Activated CD4-positive, alpha-beta T cell treated with anti-CD3 and anti-CD28 coated beads for 36 hours (primary cell): ENCODE data around the gene COG7. TPM values are rescaled to one million over a fixed set of nuclear protein-coding genes. Genes with fewer than 3 reads are reported as not detected.
"Not testable (repeated sequence)": the region's sequence is repeated elsewhere in the genome, so short reads cannot be mapped to it uniquely, and the experiment has no call there.

Source experiments
- ATAC-seq: fragments of 200-7000 bp; cut with Tn5 transposase; one replicate; pipeline ENCODE4 v1.10.0; 2021; ENCODE audit warnings: mild to moderate bottlenecking, moderate library complexity
- CTCF ChIA-PET: fragments of 350-600 bp; sonication (Branson Sonifier 250); formaldehyde crosslinking; loops from one replicate; lab custom pipeline; 2021; ENCODE audit warnings: antibody characterized with exemption; lab: Charles Lee
- POLR2A ChIA-PET: fragments of 350-600 bp; sonication (Branson Sonifier 250); formaldehyde crosslinking; loops from one replicate; lab custom pipeline; 2021; ENCODE audit warnings: antibody characterized with exemption, inconsistent platforms; lab: Charles Lee
- DNase-seq: peaks from one replicate; pipeline ENCODE4 v3.0.0-alpha.2; 2020
- H3K27ac Mint-ChIP-seq: one replicate; pipeline ENCODE4 v1.8.0; 2021; ENCODE audit warnings: mixed read lengths
- H3K27me3 Mint-ChIP-seq: one replicate; pipeline ENCODE4 v1.8.0; 2021; ENCODE audit warnings: mixed read lengths
- H3K36me3 Mint-ChIP-seq: one replicate; pipeline ENCODE4 v1.8.0; 2021; ENCODE audit warnings: low read depth, mixed read lengths
- H3K4me1 Mint-ChIP-seq: one replicate; pipeline ENCODE4 v1.8.0; 2021; ENCODE audit warnings: mixed read lengths
- H3K4me3 Mint-ChIP-seq: one replicate; pipeline ENCODE4 v1.8.0; 2021; ENCODE audit warnings: mild to moderate bottlenecking, moderate library complexity, mixed read lengths
- H3K9me3 Mint-ChIP-seq: one replicate; pipeline ENCODE4 v1.8.0; 2021; ENCODE audit warnings: low read depth, mixed read lengths
- intact Hi-C, 2 experiments: fragments of 100-400 bp; cut with DNase I in 1 of 2; cut with micrococcal nuclease in 1 of 2; formaldehyde crosslinking; loops; one replicate each; pipeline versions ENCODE4 v1.14.2 to v1.15.1; 2022 to 2024; cut with DNase I, micrococcal nuclease
- total RNA-seq, 2 experiments: library from RNA; stranded (reverse); gene quantifications; one replicate each; pipeline ENCODE4 v1.2.3, GENCODE V29; 2021

The COG7 gene
- total RNA-seq, 2 experiments from 2014 or later: 18.1 to 19.9 TPM

- ATAC-seq: no peak
- H3K36me3 Mint-ChIP-seq: peaks cover 43% of the 10 kb centered on the region
- no peak for DNase-seq
- no peaks in the 10 kb centered on the region for H3K27me3 Mint-ChIP-seq
- H3K4me3 Mint-ChIP-seq: no peak overlapping the region
- intact Hi-C loops: no loop called here
- ChIA-PET POLR2A (no interaction called here), CTCF (no interaction called here)
- H3K4me1 Mint-ChIP-seq: no peaks in the 10 kb centered on the region
- no peaks in the 10 kb centered on the region for H3K9me3 Mint-ChIP-seq
- H3K27ac Mint-ChIP-seq: peak overlapping the region; percentile 28
These were observed 16.8 kb upstream of the COG7 start for GRCh38 chr16:23469814-23470213.

GRCh38 chr16:23466162-23466885, 13.3 kb upstream of the COG7 start:
- peaks cover 39% of the 10 kb centered on the region for H3K36me3 Mint-ChIP-seq
- no peaks in the 10 kb centered on the region for H3K27me3 Mint-ChIP-seq
- POLR2A ChIA-PET: interaction anchor here (0.6 kb wide), 1 partner anchor 147 kb away, joined by 8 read pairs; no protein-coding TSS in a partner anchor
- ATAC-seq (peak; percentile 26), DNase-seq (peak; percentile 10)
- no peak overlapping the region for H3K4me3 Mint-ChIP-seq
- peak overlapping the region; percentile 34 for H3K27ac Mint-ChIP-seq
- H3K4me1 Mint-ChIP-seq: no peaks in the 10 kb centered on the region
- H3K9me3 Mint-ChIP-seq: no peaks in the 10 kb centered on the region
- intact Hi-C loops: no loop called here
- CTCF ChIA-PET: interaction anchor here (0.6 to 0.8 kb wide), 2 partner anchors 570 to 829 kb away, joined by 3 to 4 read pairs; no protein-coding TSS in a partner anchor

GRCh38 chr16:23465179-23465578, 12.2 kb upstream of the COG7 start:
- H3K36me3 Mint-ChIP-seq: peaks cover 34% of the 10 kb centered on the region
- POLR2A ChIA-PET: no interaction called here
- no peaks in the 10 kb centered on the region for H3K27me3 Mint-ChIP-seq
- H3K27ac Mint-ChIP-seq: peak overlapping the region; percentile 19
- ATAC-seq (no peak), DNase-seq (no peak)
- no peaks in the 10 kb centered on the region for H3K9me3 Mint-ChIP-seq
- intact Hi-C loops: no loop called here
- no peak overlapping the region for H3K4me3 Mint-ChIP-seq
- CTCF ChIA-PET: no interaction called here
- H3K4me1 Mint-ChIP-seq: no peaks in the 10 kb centered on the region

- intact Hi-C loops: no loop called here
- ChIA-PET POLR2A (no interaction called here), CTCF (no interaction called here)
- no peak for DNase-seq
- Mint-ChIP-seq H3K4me3 (no peak overlapping the region), H3K4me1 (no peaks in the 10 kb centered on the region), H3K9me3 (no peaks in the 10 kb centered on the region), H3K27ac (no peak overlapping the region), H3K36me3 (peaks cover 24% of the 10 kb centered on the region), H3K27me3 (no peaks in the 10 kb centered on the region)
- ATAC-seq: no peak
These were observed 11.2 kb upstream of the COG7 start for GRCh38 chr16:23464196-23464595.

GRCh38 chr16:23462994-23463393, 10.0 kb upstream of the COG7 start:
- H3K4me1 Mint-ChIP-seq, H3K9me3 Mint-ChIP-seq, H3K4me3 Mint-ChIP-seq, H3K27me3 Mint-ChIP-seq, DNase-seq, POLR2A ChIA-PET, H3K27ac Mint-ChIP-seq, intact Hi-C loops, ATAC-seq: not testable (repeated sequence)
- H3K36me3 Mint-ChIP-seq: peaks cover 17% of the 10 kb centered on the region
- CTCF ChIA-PET: interaction anchor here (0.7 kb wide), 1 partner anchor 11 kb away, joined by 3 read pairs; no protein-coding TSS in a partner anchor

GRCh38 chr16:23453338-23454052, 506 bp upstream of the COG7 start:
- Mint-ChIP-seq H3K27ac (peak overlapping the region; percentile 93), H3K4me1 (peaks cover 19% of the 10 kb centered on the region), H3K4me3 (peak overlapping the region; percentile 92), H3K27me3 (no peaks in the 10 kb centered on the region), H3K9me3 (no peaks in the 10 kb centered on the region), H3K36me3 (peaks cover 5% of the 10 kb centered on the region)
- POLR2A ChIA-PET: no interaction called here
- intact Hi-C loops: loop anchor here in 1 of 2 experiments (1.0 to 2.0 kb wide), 5 partner anchors 57 to 225 kb away; partner anchors contain the start of genes DCTN5, EARS2, GGA2 and NDUFAB1
- ATAC-seq (no peak), DNase-seq (no peak)
- CTCF ChIA-PET: interaction anchor here (3.1 kb wide), 1 partner anchor 18 kb away, joined by 28 read pairs; no protein-coding TSS in a partner anchor

GRCh38 chr16:23452221-23452571, 793 bp downstream of the COG7 start:
- no peaks in the 10 kb centered on the region for H3K27me3 Mint-ChIP-seq
- POLR2A ChIA-PET: no interaction called here
- peaks cover 20% of the 10 kb centered on the region for H3K4me1 Mint-ChIP-seq
- H3K27ac Mint-ChIP-seq: peak overlapping the region; percentile 93
- ATAC-seq (no peak), DNase-seq (no peak)
- intact Hi-C loops: loop anchor here in 1 of 2 experiments (1.0 to 2.0 kb wide), 3 partner anchors 17 to 189 kb away; partner anchors contain the start of genes DCTN5 and PALB2
- H3K36me3 Mint-ChIP-seq: peaks cover 5% of the 10 kb centered on the region
- H3K4me3 Mint-ChIP-seq: peak overlapping the region; percentile 92
- H3K9me3 Mint-ChIP-seq: no peaks in the 10 kb centered on the region
- CTCF ChIA-PET: interaction anchor here (0.5 to 3.1 kb wide), 4 partner anchors 11 to 242 kb away, joined by 3 to 28 read pairs (median 3); no protein-coding TSS in a partner anchor

- DNase-seq (no peak), ATAC-seq (no peak)
- POLR2A ChIA-PET: no interaction called here
- intact Hi-C loops: no loop called here
- H3K4me3 Mint-ChIP-seq: no peak overlapping the region
- H3K36me3 Mint-ChIP-seq: peaks cover 9% of the 10 kb centered on the region
- H3K9me3 Mint-ChIP-seq: no peaks in the 10 kb centered on the region
- peaks cover 20% of the 10 kb centered on the region for H3K4me1 Mint-ChIP-seq
- no peak overlapping the region for H3K27ac Mint-ChIP-seq
- CTCF ChIA-PET: interaction anchor here (9.1 kb wide), 1 partner anchor 13 kb away, joined by 54 read pairs; no protein-coding TSS in a partner anchor
- no peaks in the 10 kb centered on the region for H3K27me3 Mint-ChIP-seq
These were observed 4.6 kb downstream of the COG7 start for GRCh38 chr16:23448392-23448791.

GRCh38 chr16:23437542-23437941, 15.4 kb downstream of the COG7 start:
- H3K27me3 Mint-ChIP-seq, H3K4me3 Mint-ChIP-seq, H3K9me3 Mint-ChIP-seq, H3K4me1 Mint-ChIP-seq, DNase-seq, H3K27ac Mint-ChIP-seq, POLR2A ChIA-PET, ATAC-seq: not testable (repeated sequence)
- CTCF ChIA-PET: interaction anchor here (0.7 to 5.8 kb wide), 9 partner anchors 9 to 1551 kb away, joined by 3 to 64 read pairs (median 6); partner anchors contain the start of genes COG7 and SCNN1G
- intact Hi-C loops: loop anchor here in 1 of 2 experiments (10.0 kb wide), 1 partner anchor 353 kb away; no protein-coding TSS in a partner anchor
- H3K36me3 Mint-ChIP-seq: peaks cover 37% of the 10 kb centered on the region

- H3K27me3 Mint-ChIP-seq: no peaks in the 10 kb centered on the region
- H3K36me3 Mint-ChIP-seq: peaks cover 37% of the 10 kb centered on the region
- POLR2A ChIA-PET: no interaction called here
- no peak overlapping the region for H3K4me3 Mint-ChIP-seq
- DNase-seq (no peak), ATAC-seq (no peak)
- no peaks in the 10 kb centered on the region for H3K4me1 Mint-ChIP-seq
- CTCF ChIA-PET: interaction anchor here (0.5 to 5.8 kb wide), 8 partner anchors 9 to 337 kb away, joined by 3 to 64 read pairs (median 17); partner anchors contain the start of genes COG7 and SCNN1G
- no peaks in the 10 kb centered on the region for H3K9me3 Mint-ChIP-seq
- intact Hi-C loops: loop anchor here in 1 of 2 experiments (10.0 kb wide), 1 partner anchor 352 kb away; no protein-coding TSS in a partner anchor
- H3K27ac Mint-ChIP-seq: no peak overlapping the region
These were observed 16.0 kb downstream of the COG7 start for GRCh38 chr16:23436951-23437350.

GRCh38 chr16:23435500-23435899, 17.5 kb downstream of the COG7 start:
- peak; percentile 96 for ATAC-seq
- H3K9me3 Mint-ChIP-seq: no peaks in the 10 kb centered on the region
- DNase-seq: peak; percentile 81
- ChIA-PET CTCF (interaction anchor here (0.6 to 5.8 kb wide), 24 partner anchors 10 to 1463 kb away, joined by 3 to 64 read pairs (median 6); partner anchors contain the start of genes COG7 and SCNN1G), POLR2A (no interaction called here)
- H3K4me3 Mint-ChIP-seq: no peak overlapping the region
- H3K27me3 Mint-ChIP-seq: no peaks in the 10 kb centered on the region
- no peaks in the 10 kb centered on the region for H3K4me1 Mint-ChIP-seq
- peaks cover 29% of the 10 kb centered on the region for H3K36me3 Mint-ChIP-seq
- H3K27ac Mint-ChIP-seq: no peak overlapping the region
- intact Hi-C loops: loop anchor here in 1 of 2 experiments (1.0 to 10.0 kb wide), 3 partner anchors 17 to 351 kb away; no protein-coding TSS in a partner anchor
